HL-60 (cell line): ENCODE results near the gene HECW1.

Source experiments
- POLR2AphosphoS5 ChIP-seq: IDR thresholded peaks from 2 replicates; pipeline ENCODE4 v1.6.1; 2012; ENCODE audit warnings: low read depth
- REST ChIP-seq: IDR thresholded peaks from 2 replicates; pipeline ENCODE4 v1.6.1; 2012; ENCODE audit warnings: low read depth; ENCODE audit not compliant: insufficient replicate concordance
- TF ChIP-seq, protein P1 (sequence below): IDR thresholded peaks from one replicate; pipeline ENCODE4 v1.5.1; 2011; ENCODE audit warnings: low read length, control low read depth, inconsistent platforms; ENCODE audit not compliant: insufficient read depth

- TF ChIP-seq POLR2AphosphoS5 (no peak), REST (no peak)
- TF ChIP-seq, protein P1, sequence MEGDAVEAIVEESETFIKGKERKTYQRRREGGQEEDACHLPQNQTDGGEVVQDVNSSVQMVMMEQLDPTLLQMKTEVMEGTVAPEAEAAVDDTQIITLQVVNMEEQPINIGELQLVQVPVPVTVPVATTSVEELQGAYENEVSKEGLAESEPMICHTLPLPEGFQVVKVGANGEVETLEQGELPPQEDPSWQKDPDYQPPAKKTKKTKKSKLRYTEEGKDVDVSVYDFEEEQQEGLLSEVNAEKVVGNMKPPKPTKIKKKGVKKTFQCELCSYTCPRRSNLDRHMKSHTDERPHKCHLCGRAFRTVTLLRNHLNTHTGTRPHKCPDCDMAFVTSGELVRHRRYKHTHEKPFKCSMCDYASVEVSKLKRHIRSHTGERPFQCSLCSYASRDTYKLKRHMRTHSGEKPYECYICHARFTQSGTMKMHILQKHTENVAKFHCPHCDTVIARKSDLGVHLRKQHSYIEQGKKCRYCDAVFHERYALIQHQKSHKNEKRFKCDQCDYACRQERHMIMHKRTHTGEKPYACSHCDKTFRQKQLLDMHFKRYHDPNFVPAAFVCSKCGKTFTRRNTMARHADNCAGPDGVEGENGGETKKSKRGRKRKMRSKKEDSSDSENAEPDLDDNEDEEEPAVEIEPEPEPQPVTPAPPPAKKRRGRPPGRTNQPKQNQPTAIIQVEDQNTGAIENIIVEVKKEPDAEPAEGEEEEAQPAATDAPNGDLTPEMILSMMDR = no peak
Observed at GRCh38 chr7:43475983-43476382, 363.5 kb downstream of the HECW1 start.
